Measurements from ENCODE around the gene FEN1. TPM values are rescaled to one million over a fixed set of nuclear protein-coding genes. Genes with fewer than 3 reads are reported as not detected.

The FEN1 gene
- total RNA-seq, 1 experiment from 2014 or later = 86.1 TPM

DNA sequence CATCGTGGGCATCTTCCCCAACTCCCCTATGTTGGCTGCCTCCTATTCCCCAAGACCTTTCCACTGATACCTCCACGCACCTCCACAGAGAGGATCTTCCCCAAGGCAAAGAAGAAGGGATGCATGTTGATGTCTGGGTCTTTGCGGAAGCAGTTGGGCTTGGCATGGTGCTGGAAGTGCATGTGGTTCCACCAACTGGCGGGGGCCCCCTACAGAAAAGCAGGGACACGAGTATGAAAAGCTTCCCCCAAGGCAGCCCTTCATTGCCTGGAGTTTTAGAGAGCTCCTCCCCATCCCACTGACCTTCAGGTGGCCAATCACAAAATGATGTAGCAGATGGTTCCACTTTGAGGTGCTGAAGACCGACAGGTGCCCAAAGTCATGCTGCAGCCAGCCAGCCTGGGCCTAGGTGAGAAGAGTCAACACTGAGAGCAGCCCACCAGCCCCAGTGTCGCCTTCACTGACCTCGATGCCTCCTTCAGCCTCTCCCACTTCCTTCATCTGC, 18.0 kb downstream of the FEN1 start:
- Mint-ChIP-seq H3K27me3 (ENCODE audit: insufficient read depth, unreplicated experiment) (no peaks in the 10 kb centered on the region), H3K36me3 (ENCODE audit: insufficient read depth, unreplicated experiment) (peaks cover 88% of the 10 kb centered on the region), H3K9me3 (ENCODE audit: unreplicated experiment) (no peaks in the 10 kb centered on the region), H3K27ac (ENCODE audit: unreplicated experiment) (no peak overlapping the region), H3K4me1 (ENCODE audit: low read depth, unreplicated experiment) (peaks cover 13% of the 10 kb centered on the region), H3K4me3 (ENCODE audit: unreplicated experiment) (no peak overlapping the region)
- ChIA-PET POLR2A (no interaction called here), CTCF (no interaction called here)
- H3K36me3 ChIP-seq (ENCODE audit: control insufficient read depth, insufficient read depth, low read length) = peaks cover 11% of the 10 kb centered on the region
- no TSS peak for BruUV-seq (replicated peaks)
- no peaks in the 10 kb centered on the region for H3K27me3 ChIP-seq (replicated peaks; ENCODE audit: control insufficient read depth, insufficient read depth, low read length)
- DNase-seq = no peak
- H3K4me1 ChIP-seq = peaks cover 9% of the 10 kb centered on the region
- intact Hi-C loops (cut with micrococcal nuclease; ENCODE audit: unreplicated experiment) = no loop called here
- TF ChIP-seq CTCF (IDR thresholded peaks at IDR 0.05; ENCODE audit: insufficient read depth in 1 of 2, low read depth in 1 of 2, low read length in 1 of 2, severe bottlenecking in 1 of 2, unreplicated experiment in 1 of 2) = no peak
- no peaks in the 10 kb centered on the region for H3K9me3 ChIP-seq
- no peak overlapping the region for H3K4me3 ChIP-seq (ENCODE audit: low read depth, low read length)

- Mint-ChIP-seq H3K4me3 (ENCODE audit: unreplicated experiment) (no peak overlapping the region), H3K4me1 (ENCODE audit: low read depth, unreplicated experiment) (peaks cover 13% of the 10 kb centered on the region), H3K27me3 (ENCODE audit: insufficient read depth, unreplicated experiment) (no peaks in the 10 kb centered on the region), H3K9me3 (ENCODE audit: unreplicated experiment) (no peaks in the 10 kb centered on the region), H3K36me3 (ENCODE audit: insufficient read depth, unreplicated experiment) (peaks cover 92% of the 10 kb centered on the region), H3K27ac (ENCODE audit: unreplicated experiment) (peak overlapping the region; percentile 29)
- TF ChIP-seq CTCF (IDR thresholded peaks at IDR 0.05; ENCODE audit: insufficient read depth in 1 of 2, low read depth in 1 of 2, low read length in 1 of 2, severe bottlenecking in 1 of 2, unreplicated experiment in 1 of 2) = no peak
- CTCF ChIA-PET = no interaction called here
- H3K4me3 ChIP-seq (ENCODE audit: low read depth, low read length) = no peak overlapping the region
- H3K36me3 ChIP-seq (ENCODE audit: control insufficient read depth, insufficient read depth, low read length) = peaks cover 9% of the 10 kb centered on the region
- POLR2A ChIA-PET = no interaction called here
- DNase-seq = no peak
- no peaks in the 10 kb centered on the region for H3K27me3 ChIP-seq (replicated peaks; ENCODE audit: control insufficient read depth, insufficient read depth, low read length)
- no TSS peak for BruUV-seq (replicated peaks)
- no peaks in the 10 kb centered on the region for H3K9me3 ChIP-seq
- intact Hi-C loops (cut with micrococcal nuclease; ENCODE audit: unreplicated experiment) = no loop called here
- H3K4me1 ChIP-seq = peaks cover 9% of the 10 kb centered on the region
Measured at GRCh38 chr11:61811831-61812230, 19.1 kb downstream of the FEN1 start.

- DNase-seq = no peak
- intact Hi-C loops (cut with micrococcal nuclease; ENCODE audit: unreplicated experiment) = no loop called here
- Mint-ChIP-seq H3K4me3 (ENCODE audit: unreplicated experiment) (no peak overlapping the region), H3K36me3 (ENCODE audit: insufficient read depth, unreplicated experiment) (peaks cover 85% of the 10 kb centered on the region), H3K27me3 (ENCODE audit: insufficient read depth, unreplicated experiment) (no peaks in the 10 kb centered on the region), H3K27ac (ENCODE audit: unreplicated experiment) (peak overlapping the region; percentile 45), H3K9me3 (ENCODE audit: unreplicated experiment) (no peaks in the 10 kb centered on the region), H3K4me1 (ENCODE audit: low read depth, unreplicated experiment) (peaks cover 18% of the 10 kb centered on the region)
- BruUV-seq (replicated peaks) = no TSS peak
- POLR2A ChIA-PET = no interaction called here
- peaks cover 9% of the 10 kb centered on the region for H3K36me3 ChIP-seq (ENCODE audit: control insufficient read depth, insufficient read depth, low read length)
- H3K27me3 ChIP-seq (replicated peaks; ENCODE audit: control insufficient read depth, insufficient read depth, low read length) = no peaks in the 10 kb centered on the region
- CTCF ChIA-PET = no interaction called here
- H3K4me3 ChIP-seq (ENCODE audit: low read depth, low read length) = no peak overlapping the region
- TF ChIP-seq CTCF (IDR thresholded peaks at IDR 0.05; ENCODE audit: insufficient read depth in 1 of 2, low read depth in 1 of 2, low read length in 1 of 2, severe bottlenecking in 1 of 2, unreplicated experiment in 1 of 2) = no peak
- H3K9me3 ChIP-seq = no peaks in the 10 kb centered on the region
- H3K4me1 ChIP-seq = peaks cover 15% of the 10 kb centered on the region
Measured at GRCh38 chr11:61812736-61813411, 20.2 kb downstream of the FEN1 start.

Measured in Caco-2 (cell line).